SK-N-SH treated with all-trans-retinoic acid at 6 μM for 48 hours (cell line): ENCODE data around the gene MRGPRX3.

ENCODE experiments used
- ATAC-seq: fragments of 200-7000 bp; cut with Tn5 transposase; 3 replicates; pipeline ENCODE4 v1.9.1; 2020; ENCODE audit warnings: mild to moderate bottlenecking, moderate library complexity
- ARNTL ChIP-seq: fragments of 450-650 bp; formaldehyde crosslinking; IDR thresholded peaks from 2 replicates; pipeline ENCODE4 v1.5.0; 2020; ENCODE audit warnings: low read depth, mild to moderate bottlenecking, moderate library complexity, borderline replicate concordance
- BACH2 ChIP-seq: fragments of 250-450 bp; sonication (Bioruptor Pico); IDR thresholded peaks from 2 replicates; pipeline ENCODE4 v1.9.0; 2021; ENCODE audit warnings: mild to moderate bottlenecking, borderline replicate concordance
- CSDC2 ChIP-seq: fragments of 250-450 bp; sonication (Bioruptor Pico); IDR thresholded peaks from 2 replicates; pipeline ENCODE4 v1.5.0; 2020; ENCODE audit warnings: mild to moderate bottlenecking, moderate library complexity
- ESRRG ChIP-seq: fragments of 250-450 bp; sonication (Bioruptor Pico); IDR thresholded peaks from 2 replicates; pipeline ENCODE4 v1.6.1; 2021; ENCODE audit warnings: mild to moderate bottlenecking
- GLIS3 ChIP-seq: fragments of 250-450 bp; sonication (Bioruptor Pico); IDR thresholded peaks from 2 replicates; pipeline ENCODE4 v1.5.0; 2020; ENCODE audit warnings: mild to moderate bottlenecking, moderate library complexity
- ISL1 ChIP-seq: fragments of 250-450 bp; sonication (Bioruptor Pico); IDR thresholded peaks from 2 replicates; pipeline ENCODE4 v2.1.2; 2022; ENCODE audit warnings: mild to moderate bottlenecking, moderate library complexity
- OSR1 ChIP-seq: fragments of 250-450 bp; sonication (Bioruptor Pico); IDR thresholded peaks from 2 replicates; pipeline ENCODE4 v1.8.0; 2022; ENCODE audit warnings: moderate library complexity, mild to moderate bottlenecking, inconsistent platforms
- PATZ1 ChIP-seq: fragments of 250-450 bp; sonication (Bioruptor Pico); IDR thresholded peaks from 2 replicates; pipeline ENCODE4 v1.8.0; 2020; ENCODE audit warnings: mild to moderate bottlenecking, moderate library complexity, borderline replicate concordance
- POU6F1 ChIP-seq: fragments of 250-450 bp; sonication (Bioruptor Pico); IDR thresholded peaks from 2 replicates; pipeline ENCODE4 v1.8.0; 2021; ENCODE audit warnings: low read depth, mild to moderate bottlenecking, moderate library complexity, borderline replicate concordance
- PPARA ChIP-seq: fragments of 250-450 bp; sonication (Bioruptor Pico); IDR thresholded peaks from 2 replicates; pipeline ENCODE4 v1.5.0; 2020; ENCODE audit warnings: mild to moderate bottlenecking, borderline replicate concordance
- TCF4 ChIP-seq: fragments of 250-450 bp; sonication (Bioruptor Pico); IDR thresholded peaks from 2 replicates; pipeline ENCODE4 v1.8.0; 2021; ENCODE audit warnings: mild to moderate bottlenecking, moderate library complexity, borderline replicate concordance
- TOX ChIP-seq: fragments of 250-450 bp; sonication (Bioruptor Pico); IDR thresholded peaks from 2 replicates; pipeline ENCODE4 v1.8.0; 2021; ENCODE audit warnings: mild to moderate bottlenecking, moderate library complexity, borderline replicate concordance
- TSHZ2 ChIP-seq: fragments of 250-450 bp; sonication (Bioruptor Pico); IDR thresholded peaks from 2 replicates; pipeline ENCODE4 v1.5.0; 2020; ENCODE audit warnings: mild to moderate bottlenecking, moderate library complexity
- ZC3H10 ChIP-seq: fragments of 250-450 bp; sonication (Bioruptor Pico); IDR thresholded peaks from 2 replicates; pipeline ENCODE4 v1.5.1; 2021; ENCODE audit warnings: mild to moderate bottlenecking, moderate library complexity
- ZFP3 ChIP-seq: fragments of 250-450 bp; sonication (Bioruptor Pico); IDR thresholded peaks from 2 replicates; pipeline ENCODE4 v1.5.0; 2020; ENCODE audit warnings: mild to moderate bottlenecking, moderate library complexity
- ZNF565 ChIP-seq: fragments of 450-650 bp; formaldehyde crosslinking; conservative IDR thresholded peaks from 2 replicates; pipeline ENCODE4 v1.5.0; 2020; ENCODE audit warnings: low read depth, mild to moderate bottlenecking, moderate library complexity
- ZNF70 ChIP-seq: fragments of 450-650 bp; formaldehyde crosslinking; IDR thresholded peaks from 2 replicates; pipeline ENCODE4 v1.5.0; 2020; ENCODE audit warnings: mild to moderate bottlenecking, moderate library complexity
- ZNF8 ChIP-seq: fragments of 450-650 bp; formaldehyde crosslinking; IDR thresholded peaks from 2 replicates; pipeline ENCODE4 v1.5.0; 2020; ENCODE audit warnings: mild to moderate bottlenecking, moderate library complexity
- TF ChIP-seq, protein P1 (sequence below): fragments of 250-450 bp; sonication (Bioruptor Pico); IDR thresholded peaks from 2 replicates; pipeline ENCODE4 v1.5.1; 2021; ENCODE audit warnings: mild to moderate bottlenecking, moderate library complexity

Gene MRGPRX3

DNA sequence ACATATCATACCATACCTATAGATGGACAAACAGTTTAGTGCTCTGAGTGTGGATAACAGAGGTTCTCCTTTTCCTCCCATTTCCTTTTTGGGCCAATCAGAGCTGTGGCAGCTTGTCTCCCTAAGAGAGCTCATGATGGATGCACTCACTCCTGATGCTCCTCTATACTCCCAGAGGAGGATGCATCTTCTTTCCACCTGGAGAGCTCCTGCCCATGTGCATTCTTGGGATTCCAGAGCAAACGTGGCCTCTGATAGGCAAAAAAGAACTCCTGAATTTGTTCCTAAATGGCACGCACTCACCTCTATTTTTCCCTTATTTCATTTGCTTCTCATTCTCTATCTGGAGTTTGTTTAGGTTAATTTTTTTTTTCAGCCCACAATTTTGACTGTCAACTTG, 2.9 kb downstream of the MRGPRX3 start:
- no peak for TF ChIP-seq ARNTL (CRISPR knock-in tag)
- TF ChIP-seq PPARA (CRISPR knock-in tag): no peak
- TF ChIP-seq TOX (CRISPR knock-in tag): no peak
- TF ChIP-seq PATZ1: no peak
- TF ChIP-seq ZNF70 (CRISPR knock-in tag): no peak
- TF ChIP-seq TSHZ2 (CRISPR knock-in tag): no peak
- no peak for TF ChIP-seq POU6F1 (CRISPR knock-in tag)
- ATAC-seq: no peak

- no peak for ATAC-seq
- no peak for TF ChIP-seq TCF4
These were observed 4.9 kb downstream of the MRGPRX3 start for GRCh38 chr11:18137186-18137800.

- TF ChIP-seq TSHZ2 (CRISPR knock-in tag) (no peak), ESRRG (no peak), ZC3H10 (CRISPR knock-in tag) (no peak), OSR1 (CRISPR knock-in tag) (no peak), TCF4 (no peak), ZNF565 (CRISPR knock-in tag) (no peak)
- TF ChIP-seq, all 23 proteins: peak for 0
- ATAC-seq: no peak
These were observed 7.8 kb downstream of the MRGPRX3 start for GRCh38 chr11:18140145-18140544.

- no peak for ATAC-seq
- TF ChIP-seq ESRRG (no peak), GLIS3 (CRISPR knock-in tag) (no peak), CSDC2 (CRISPR knock-in tag) (no peak), TCF4 (no peak), ZFP3 (CRISPR knock-in tag) (no peak), ISL1 (CRISPR knock-in tag) (no peak), PATZ1 (no peak), TSHZ2 (CRISPR knock-in tag) (no peak), ZNF8 (no peak), BACH2 (no peak)
- TF ChIP-seq, protein P1, sequence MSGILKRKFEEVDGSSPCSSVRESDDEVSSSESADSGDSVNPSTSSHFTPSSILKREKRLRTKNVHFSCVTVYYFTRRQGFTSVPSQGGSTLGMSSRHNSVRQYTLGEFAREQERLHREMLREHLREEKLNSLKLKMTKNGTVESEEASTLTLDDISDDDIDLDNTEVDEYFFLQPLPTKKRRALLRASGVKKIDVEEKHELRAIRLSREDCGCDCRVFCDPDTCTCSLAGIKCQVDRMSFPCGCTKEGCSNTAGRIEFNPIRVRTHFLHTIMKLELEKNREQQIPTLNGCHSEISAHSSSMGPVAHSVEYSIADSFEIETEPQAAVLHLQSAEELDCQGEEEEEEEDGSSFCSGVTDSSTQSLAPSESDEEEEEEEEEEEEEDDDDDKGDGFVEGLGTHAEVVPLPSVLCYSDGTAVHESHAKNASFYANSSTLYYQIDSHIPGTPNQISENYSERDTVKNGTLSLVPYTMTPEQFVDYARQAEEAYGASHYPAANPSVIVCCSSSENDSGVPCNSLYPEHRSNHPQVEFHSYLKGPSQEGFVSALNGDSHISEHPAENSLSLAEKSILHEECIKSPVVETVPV (CRISPR knock-in tag): no peak
These were observed 11.9 kb downstream of the MRGPRX3 start for GRCh38 chr11:18144243-18144642.
